Activated naive CD8-positive, alpha-beta T cell treated with anti-CD3 and anti-CD28 coated beads, Interleukin-2, amount 10 ng/mL, durations not matched to agents 7 days and 5 days (primary cell): ENCODE results near the gene TLCD3A. TPM values are rescaled to one million over a fixed set of nuclear protein-coding genes. Genes with fewer than 3 reads are reported as not detected.
A peak's percentile ranks its signal among the peaks of the same experiment; 100 is the strongest.
"Not testable (repeated sequence)": the region's sequence is repeated elsewhere in the genome, so short reads cannot be mapped to it uniquely, and the experiment has no call there.

Experiments used
- ATAC-seq: fragments of 150-1000 bp; cut with Tn5 transposase; one replicate; pipeline ENCODE4 v1.10.0; 2021; ENCODE audit warnings: low read depth, moderate library complexity
- POLR2A ChIA-PET: fragments of 350-600 bp; sonication (Branson Sonifier 250); formaldehyde crosslinking; loops from one replicate; lab custom pipeline; 2021; ENCODE audit warnings: antibody characterized with exemption; lab: Charles Lee
- DNase-seq: peaks from one replicate; pipeline ENCODE4 v3.0.0; 2021
- H3K27ac Mint-ChIP-seq: one replicate; pipeline ENCODE4 v1.8.0; 2022; ENCODE audit warnings: mild to moderate bottlenecking, mixed read lengths
- H3K27me3 Mint-ChIP-seq: one replicate; pipeline ENCODE4 v1.8.0; 2022; ENCODE audit warnings: mild to moderate bottlenecking, moderate library complexity, mixed read lengths
- H3K36me3 Mint-ChIP-seq: one replicate; pipeline ENCODE4 v1.8.0; 2021; ENCODE audit warnings: mild to moderate bottlenecking, mixed read lengths
- H3K4me1 Mint-ChIP-seq: one replicate; pipeline ENCODE4 v1.8.0; 2021; ENCODE audit warnings: mixed read lengths
- H3K4me3 Mint-ChIP-seq: one replicate; pipeline ENCODE4 v1.8.0; 2022; ENCODE audit warnings: mild to moderate bottlenecking, moderate library complexity, mixed read lengths
- H3K9me3 Mint-ChIP-seq: one replicate; pipeline ENCODE4 v1.8.0; 2021; ENCODE audit warnings: mixed read lengths
- total RNA-seq, 2 experiments: library from RNA; stranded (reverse); gene quantifications; one replicate each; pipeline ENCODE4 v1.2.3, GENCODE V29; 2021

The TLCD3A gene
- total RNA-seq, 2 experiments from 2014 or later, result 12.5 to 13.1 TPM

- no peak for ATAC-seq
- Mint-ChIP-seq H3K9me3 (no peaks in the 10 kb centered on the region), H3K27me3 (no peaks in the 10 kb centered on the region), H3K27ac (no peak overlapping the region), H3K36me3 (peaks cover 14% of the 10 kb centered on the region), H3K4me3 (no peak overlapping the region), H3K4me1 (no peaks in the 10 kb centered on the region)
- no peak for DNase-seq
- POLR2A ChIA-PET, result interaction anchor here (1.3 to 1.5 kb wide), 2 partner anchors 9 to 22 kb away, joined by 3 read pairs; partner anchors contain the start of genes GLOD4 and MRM3
Measured at GRCh38 chr17:759964-760363, 27.6 kb downstream of the TLCD3A start.

DNA sequence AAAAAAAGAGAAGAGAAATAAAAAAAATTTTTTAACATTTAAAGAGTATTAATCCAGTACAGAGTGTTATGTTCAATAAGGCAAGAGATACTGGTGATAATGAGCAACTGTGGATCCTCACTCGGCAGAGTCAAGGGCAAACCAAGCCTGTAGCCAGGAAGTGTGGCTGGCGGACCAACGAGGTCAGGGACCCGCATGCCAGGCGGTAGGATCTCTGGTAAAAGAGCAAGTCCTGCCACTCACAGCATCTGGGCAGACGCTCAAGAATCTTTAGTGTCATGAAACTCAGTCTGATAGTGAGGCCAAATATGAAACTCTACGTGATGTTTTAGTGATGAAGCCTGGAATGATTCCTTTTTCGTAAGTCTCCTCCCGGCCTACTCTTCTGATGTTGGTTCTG is 28.0 kb downstream of the TLCD3A start:
- H3K4me1 Mint-ChIP-seq, result no peaks in the 10 kb centered on the region
- H3K4me3 Mint-ChIP-seq, result no peak overlapping the region
- H3K27ac Mint-ChIP-seq, result no peak overlapping the region
- POLR2A ChIA-PET, result interaction anchor here (1.5 kb wide), 1 partner anchor 9 kb away, joined by 3 read pairs; no protein-coding TSS in a partner anchor
- DNase-seq, result no peak
- H3K36me3 Mint-ChIP-seq, result peaks cover 19% of the 10 kb centered on the region
- no peak for ATAC-seq
- H3K9me3 Mint-ChIP-seq, result no peaks in the 10 kb centered on the region
- H3K27me3 Mint-ChIP-seq, result no peaks in the 10 kb centered on the region

DNA sequence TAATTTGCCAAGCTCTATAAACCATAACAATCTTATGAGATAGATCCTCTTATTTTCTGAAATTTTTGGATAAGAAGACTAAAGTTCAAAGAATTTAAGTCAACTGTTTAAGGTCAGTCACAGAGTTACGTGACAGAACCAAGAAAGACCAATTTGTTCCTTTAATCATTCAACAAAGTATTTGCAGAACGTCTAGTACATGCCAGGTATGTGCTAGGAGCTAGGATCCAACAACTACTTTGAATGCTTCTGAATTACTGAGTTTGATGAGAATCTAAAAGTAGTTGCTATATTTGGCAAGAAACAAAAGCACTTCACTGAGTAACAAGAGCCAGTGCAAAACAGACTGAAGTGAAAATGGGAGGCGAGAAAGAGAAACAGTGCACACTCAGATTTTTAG is 34.7 kb downstream of the TLCD3A start:
- DNase-seq, result no peak
- H3K4me1 Mint-ChIP-seq, result no peaks in the 10 kb centered on the region
- ATAC-seq, result no peak
- H3K4me3 Mint-ChIP-seq, result no peak overlapping the region
- H3K27ac Mint-ChIP-seq, result no peak overlapping the region
- POLR2A ChIA-PET, result no interaction called here
- H3K27me3 Mint-ChIP-seq, result no peaks in the 10 kb centered on the region
- H3K36me3 Mint-ChIP-seq, result peaks cover 21% of the 10 kb centered on the region
- H3K9me3 Mint-ChIP-seq, result no peaks in the 10 kb centered on the region

GRCh38 chr17:773016-773415 is 40.6 kb downstream of the TLCD3A start:
- Mint-ChIP-seq H3K27ac (no peak overlapping the region), H3K9me3 (no peaks in the 10 kb centered on the region), H3K36me3 (peaks cover 31% of the 10 kb centered on the region), H3K4me1 (peaks cover 9% of the 10 kb centered on the region), H3K4me3 (no peak overlapping the region), H3K27me3 (no peaks in the 10 kb centered on the region)
- POLR2A ChIA-PET, result interaction anchor here (1.5 kb wide), 1 partner anchor 9 kb away, joined by 6 read pairs; the partner anchor contains the start of genes GLOD4 and MRM3
- no peak for DNase-seq
- ATAC-seq, result no peak

DNA sequence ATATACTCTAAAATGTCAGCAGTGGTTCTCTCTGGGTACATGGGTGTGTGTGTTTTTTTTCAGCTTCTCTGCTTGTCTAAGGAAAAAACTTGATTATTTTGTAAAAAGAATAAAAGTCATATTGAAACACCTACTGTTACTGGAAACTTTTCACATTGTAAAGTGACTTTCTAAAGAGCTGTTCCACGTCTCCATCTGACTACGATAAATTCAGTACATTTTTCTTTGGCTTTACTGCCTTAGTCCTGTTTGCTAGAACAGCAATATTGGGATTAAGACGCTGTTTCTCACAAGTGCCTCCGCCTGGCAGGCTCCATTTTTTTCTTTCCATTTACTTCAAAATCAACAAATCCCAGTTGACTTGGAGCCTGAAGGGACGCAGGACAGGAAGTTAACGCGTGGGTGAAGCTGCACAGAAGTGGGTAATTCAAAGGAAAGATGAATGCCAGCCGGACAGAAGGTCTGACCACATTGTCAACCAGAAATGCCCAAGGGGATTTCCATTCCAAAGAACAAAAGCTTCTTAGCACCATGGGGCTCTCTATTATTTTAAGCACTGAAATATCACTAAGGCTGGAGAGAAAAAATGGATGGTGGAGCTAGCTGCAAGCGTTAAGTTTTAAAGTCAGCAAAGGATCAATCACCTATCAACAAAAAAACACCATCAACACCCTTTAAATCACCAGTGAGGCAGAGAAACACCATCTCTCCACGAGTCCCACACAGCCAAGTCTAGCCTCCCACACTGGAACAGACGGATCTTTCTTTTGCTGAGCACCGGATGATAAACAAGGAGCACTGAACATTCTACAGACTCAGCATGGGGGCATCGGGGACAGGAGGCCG is 41.3 kb downstream of the TLCD3A start:
- DNase-seq (no peak), ATAC-seq (no peak)
- H3K36me3 Mint-ChIP-seq, result peaks cover 35% of the 10 kb centered on the region
- no peak overlapping the region for H3K4me3 Mint-ChIP-seq
- POLR2A ChIA-PET, result interaction anchor here (1.5 kb wide), 1 partner anchor 9 kb away, joined by 6 read pairs; the partner anchor contains the start of genes GLOD4 and MRM3
- H3K9me3 Mint-ChIP-seq, result no peaks in the 10 kb centered on the region
- H3K27ac Mint-ChIP-seq, result no peak overlapping the region
- H3K27me3 Mint-ChIP-seq, result no peaks in the 10 kb centered on the region
- H3K4me1 Mint-ChIP-seq, result peaks cover 9% of the 10 kb centered on the region

- POLR2A ChIA-PET, result interaction anchor here (1.5 kb wide), 1 partner anchor 8 kb away, joined by 6 read pairs; the partner anchor contains the start of genes GLOD4 and MRM3
- DNase-seq, result no peak
- no peaks in the 10 kb centered on the region for H3K27me3 Mint-ChIP-seq
- peaks cover 33% of the 10 kb centered on the region for H3K36me3 Mint-ChIP-seq
- no peaks in the 10 kb centered on the region for H3K9me3 Mint-ChIP-seq
- no peak for ATAC-seq
- peaks cover 9% of the 10 kb centered on the region for H3K4me1 Mint-ChIP-seq
- H3K4me3 Mint-ChIP-seq, result no peak overlapping the region
- no peak overlapping the region for H3K27ac Mint-ChIP-seq
Measured at GRCh38 chr17:774313-774584, 41.9 kb downstream of the TLCD3A start.

DNA sequence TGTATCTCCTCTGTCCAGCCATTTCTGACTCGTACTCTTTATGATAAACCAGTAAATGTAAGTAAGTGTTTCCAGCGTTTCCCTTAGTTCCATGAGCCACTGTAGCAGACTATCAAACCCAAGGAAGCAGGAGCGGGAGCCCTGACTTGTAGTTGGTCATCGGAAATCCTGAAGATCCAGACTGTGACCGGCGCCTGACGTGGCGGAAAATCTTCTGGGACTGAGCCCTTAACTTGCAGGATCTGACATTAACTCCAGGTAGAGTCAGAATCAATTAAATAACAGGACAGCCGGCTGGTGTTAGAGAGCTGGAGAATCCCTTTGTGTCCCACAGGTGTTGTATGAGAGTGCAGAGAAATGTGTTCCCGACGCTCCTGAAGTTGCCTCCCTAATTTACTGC is 45.7 kb downstream of the TLCD3A start:
- no peaks in the 10 kb centered on the region for H3K27me3 Mint-ChIP-seq
- peaks cover 21% of the 10 kb centered on the region for H3K4me1 Mint-ChIP-seq
- H3K36me3 Mint-ChIP-seq, result peaks cover 22% of the 10 kb centered on the region
- DNase-seq (no peak), ATAC-seq (no peak)
- no peaks in the 10 kb centered on the region for H3K9me3 Mint-ChIP-seq
- POLR2A ChIA-PET, result no interaction called here
- no peak overlapping the region for H3K4me3 Mint-ChIP-seq
- no peak overlapping the region for H3K27ac Mint-ChIP-seq

- H3K27me3 Mint-ChIP-seq, result no peaks in the 10 kb centered on the region
- ATAC-seq, result peak; percentile 97
- peak within 1 kb of the TSS; percentile 96 for H3K27ac Mint-ChIP-seq
- POLR2A ChIA-PET, result interaction anchor here (0.6 to 2.2 kb wide), 14 partner anchors 9 to 447 kb away, joined by 3 to 20 read pairs (median 4); partner anchors contain the start of genes GEMIN4, NXN, TIMM22 and VPS53
- no peaks in the 10 kb centered on the region for H3K9me3 Mint-ChIP-seq
- peaks cover 8% of the 10 kb centered on the region for H3K36me3 Mint-ChIP-seq
- DNase-seq, result peak; percentile 99
- peak within 1 kb of the TSS; percentile 95 for H3K4me3 Mint-ChIP-seq
- H3K4me1 Mint-ChIP-seq, result peaks cover 22% of the 10 kb centered on the region
Measured at GRCh38 chr17:781805-782731, 49.7 kb downstream of the TLCD3A start, which contains the start of the genes GLOD4 and MRM3. GLOD4 (minus strand) TSS chr17:782280; CDS start chr17:782255, 25 bp downstream. MRM3 (plus strand) TSS chr17:782353; CDS start chr17:782379, 26 bp downstream.

DNA sequence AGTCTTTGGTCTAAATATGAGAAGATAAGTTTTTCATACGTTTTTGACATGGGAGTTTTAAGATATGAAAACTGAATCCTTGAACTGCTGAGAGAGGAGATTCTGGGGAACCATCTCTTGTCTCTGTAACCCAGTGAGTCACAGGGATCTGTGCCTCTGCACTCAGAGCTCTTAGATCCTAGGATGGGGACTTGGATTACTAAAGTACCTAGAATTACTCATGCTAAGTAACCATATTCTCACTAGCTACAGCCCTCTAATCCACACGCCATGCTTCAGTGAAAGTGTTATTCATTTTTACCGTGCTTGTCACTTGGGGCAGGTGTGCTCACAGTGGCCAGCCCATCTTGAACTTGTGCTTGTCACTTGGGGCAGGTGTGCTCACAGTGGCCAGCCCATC is 51.7 kb downstream of the TLCD3A start:
- peak overlapping the region; percentile 42 for H3K4me3 Mint-ChIP-seq
- DNase-seq, result peak; percentile 8
- no peak for ATAC-seq
- no peak overlapping the region for H3K27ac Mint-ChIP-seq
- peaks cover 5% of the 10 kb centered on the region for H3K36me3 Mint-ChIP-seq
- H3K4me1 Mint-ChIP-seq, result peaks cover 22% of the 10 kb centered on the region
- no peaks in the 10 kb centered on the region for H3K27me3 Mint-ChIP-seq
- POLR2A ChIA-PET, result no interaction called here
- H3K9me3 Mint-ChIP-seq, result no peaks in the 10 kb centered on the region

DNA sequence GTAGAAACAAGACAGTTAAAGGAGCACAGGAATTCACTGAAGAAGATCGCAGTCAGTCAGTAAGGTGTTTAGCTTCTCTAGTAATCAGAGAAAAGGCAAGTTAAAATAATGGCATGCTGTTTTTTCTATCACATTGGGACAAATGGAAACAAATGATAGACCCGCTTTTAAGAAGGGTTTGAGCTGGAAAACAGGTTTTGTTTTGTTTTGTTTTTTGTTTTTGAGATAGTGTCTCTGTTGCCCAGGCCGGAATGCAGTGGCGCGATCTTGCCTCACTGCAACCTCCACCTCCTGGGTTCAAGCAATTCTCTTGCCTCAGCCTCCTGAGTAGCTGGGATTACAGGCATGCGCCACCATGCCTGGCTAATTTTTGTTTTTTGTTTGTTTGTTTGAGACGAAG is 53.5 kb downstream of the TLCD3A start:
- H3K27ac Mint-ChIP-seq, H3K36me3 Mint-ChIP-seq, ATAC-seq, H3K4me3 Mint-ChIP-seq, H3K9me3 Mint-ChIP-seq, H3K27me3 Mint-ChIP-seq, POLR2A ChIA-PET, DNase-seq: not testable (repeated sequence)
- H3K4me1 Mint-ChIP-seq, result peaks cover 18% of the 10 kb centered on the region

- Mint-ChIP-seq H3K27ac (no peak overlapping the region), H3K36me3 (peaks cover 14% of the 10 kb centered on the region), H3K4me3 (no peak overlapping the region), H3K4me1 (peaks cover 12% of the 10 kb centered on the region), H3K9me3 (no peaks in the 10 kb centered on the region), H3K27me3 (no peaks in the 10 kb centered on the region)
- ATAC-seq, result no peak
- peak; percentile 3 for DNase-seq
- POLR2A ChIA-PET, result no interaction called here
Measured at GRCh38 chr17:787641-788221, 55.3 kb downstream of the TLCD3A start.

GRCh38 chr17:788551-788950 is 56.2 kb downstream of the TLCD3A start:
- H3K27ac Mint-ChIP-seq, result no peak overlapping the region
- H3K9me3 Mint-ChIP-seq, result no peaks in the 10 kb centered on the region
- POLR2A ChIA-PET, result no interaction called here

More at GRCh38 chr17:788551-788950, 56.2 kb downstream of the TLCD3A start:
- Mint-ChIP-seq H3K4me3 (no peak overlapping the region), H3K27me3 (no peaks in the 10 kb centered on the region), H3K36me3 (peaks cover 14% of the 10 kb centered on the region), H3K4me1 (peaks cover 8% of the 10 kb centered on the region)
- ATAC-seq (no peak), DNase-seq (no peak)
